ENCODE data around the gene MYO5A. TPM values are rescaled to one million over a fixed set of nuclear protein-coding genes. Genes with fewer than 3 reads are reported as not detected.

MYO5A gene
- total RNA-seq, 2 experiments from 2014 or later = 31.8 to 42.0 TPM

DNA sequence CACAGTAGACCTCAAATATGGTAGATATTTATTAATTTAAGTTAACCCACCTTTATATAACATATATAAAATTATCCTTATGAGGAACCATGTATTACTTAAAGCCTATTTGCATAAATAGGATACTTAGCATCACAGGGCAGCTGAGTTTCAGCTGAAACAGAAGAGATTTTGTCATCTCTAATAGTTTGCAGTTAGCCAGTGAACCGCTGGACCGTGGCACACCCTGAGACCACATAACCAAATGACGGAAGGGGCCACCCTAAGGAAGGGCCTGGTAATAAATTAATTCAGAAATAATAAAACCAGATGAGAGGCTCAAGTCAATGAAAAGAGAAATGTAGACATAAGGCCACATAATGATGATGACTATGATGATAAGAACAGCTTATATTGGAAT lies 107.7 kb downstream of the MYO5A start:
- Histone ChIP-seq H3K36me3 (ENCODE audit: insufficient read depth, low read length) (peaks cover 13% of the 10 kb centered on the region), H3K4me1 (ENCODE audit: insufficient read depth, low read length, poor library complexity, severe bottlenecking) (peaks cover 12% of the 10 kb centered on the region), H2AFZ (ENCODE audit: low read length) (no peak overlapping the region), H3K79me2 (ENCODE audit: insufficient read depth, low read depth, low read length) (no peaks in the 10 kb centered on the region), H3K9me3 (ENCODE audit: low read length) (no peaks in the 10 kb centered on the region), H3K4me3 (ENCODE audit: low read depth, low read length, poor library complexity, severe bottlenecking) (no peak overlapping the region), H3K4me2 (ENCODE audit: low read length) (peak overlapping the region; percentile 46), H3K27ac (ENCODE audit: low read depth, low read length, poor library complexity, severe bottlenecking) (no peak overlapping the region), H3K9me2 (ENCODE audit: insufficient read depth, low read length) (no peaks in the 10 kb centered on the region), H4K20me1 (ENCODE audit: insufficient read depth, low read length) (no peaks in the 10 kb centered on the region)
- DNase-seq (ENCODE audit: low spot score) = peak; percentile 34
- no peak for TF ChIP-seq EZH2phosphoT487 (IDR thresholded peaks at IDR 0.05; ENCODE audit: borderline replicate concordance, low read depth, low read length)
- TF ChIP-seq, protein P1, sequence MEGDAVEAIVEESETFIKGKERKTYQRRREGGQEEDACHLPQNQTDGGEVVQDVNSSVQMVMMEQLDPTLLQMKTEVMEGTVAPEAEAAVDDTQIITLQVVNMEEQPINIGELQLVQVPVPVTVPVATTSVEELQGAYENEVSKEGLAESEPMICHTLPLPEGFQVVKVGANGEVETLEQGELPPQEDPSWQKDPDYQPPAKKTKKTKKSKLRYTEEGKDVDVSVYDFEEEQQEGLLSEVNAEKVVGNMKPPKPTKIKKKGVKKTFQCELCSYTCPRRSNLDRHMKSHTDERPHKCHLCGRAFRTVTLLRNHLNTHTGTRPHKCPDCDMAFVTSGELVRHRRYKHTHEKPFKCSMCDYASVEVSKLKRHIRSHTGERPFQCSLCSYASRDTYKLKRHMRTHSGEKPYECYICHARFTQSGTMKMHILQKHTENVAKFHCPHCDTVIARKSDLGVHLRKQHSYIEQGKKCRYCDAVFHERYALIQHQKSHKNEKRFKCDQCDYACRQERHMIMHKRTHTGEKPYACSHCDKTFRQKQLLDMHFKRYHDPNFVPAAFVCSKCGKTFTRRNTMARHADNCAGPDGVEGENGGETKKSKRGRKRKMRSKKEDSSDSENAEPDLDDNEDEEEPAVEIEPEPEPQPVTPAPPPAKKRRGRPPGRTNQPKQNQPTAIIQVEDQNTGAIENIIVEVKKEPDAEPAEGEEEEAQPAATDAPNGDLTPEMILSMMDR (conservative IDR thresholded peaks at IDR 0.05; ENCODE audit: low read length) = no peak
- BruUV-seq (replicated peaks) = no TSS peak
- CTCF ChIA-PET (ENCODE audit: unreplicated experiment) = no interaction called here
- intact Hi-C loops (cut with micrococcal nuclease; ENCODE audit: unreplicated experiment) = no loop called here
- POLR2A ChIA-PET = interaction anchor here (0.6 to 1.9 kb wide), 4 partner anchors 19 to 137 kb away, joined by 3 to 10 read pairs (median 4); no protein-coding TSS in a partner anchor

DNA sequence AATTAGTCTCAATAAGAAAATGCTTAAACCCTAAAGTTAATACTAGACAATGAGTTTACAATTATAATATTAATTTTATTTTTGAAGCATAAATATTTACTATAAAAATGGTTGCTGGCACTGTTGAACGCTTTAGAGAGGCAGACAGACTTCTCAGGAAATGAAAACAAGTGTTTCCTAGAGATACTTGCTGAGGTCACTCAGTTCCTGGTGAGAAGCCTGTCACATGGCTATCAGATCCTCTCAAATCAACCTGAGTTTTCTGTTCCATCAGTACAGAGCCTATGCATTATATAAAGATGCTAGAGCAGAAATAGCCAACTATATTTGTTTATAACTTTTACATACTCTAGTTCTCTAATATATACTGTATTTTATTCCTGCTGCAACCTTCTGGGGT lies 109.2 kb downstream of the MYO5A start:
- Histone ChIP-seq H3K27ac (ENCODE audit: low read depth, low read length, poor library complexity, severe bottlenecking) (no peak overlapping the region), H3K9me2 (ENCODE audit: insufficient read depth, low read length) (no peaks in the 10 kb centered on the region), H3K4me2 (ENCODE audit: low read length) (no peak overlapping the region), H2AFZ (ENCODE audit: low read length) (no peak overlapping the region), H3K79me2 (ENCODE audit: insufficient read depth, low read depth, low read length) (no peaks in the 10 kb centered on the region), H3K9me3 (ENCODE audit: low read length) (no peaks in the 10 kb centered on the region), H3K4me3 (ENCODE audit: low read depth, low read length, poor library complexity, severe bottlenecking) (no peak overlapping the region), H4K20me1 (ENCODE audit: insufficient read depth, low read length) (no peaks in the 10 kb centered on the region), H3K4me1 (ENCODE audit: insufficient read depth, low read length, poor library complexity, severe bottlenecking) (peaks cover 12% of the 10 kb centered on the region), H3K36me3 (ENCODE audit: insufficient read depth, low read length) (peaks cover 18% of the 10 kb centered on the region)
- ChIA-PET POLR2A (interaction anchor here (0.7 kb wide), 1 partner anchor 160 kb away, joined by 4 read pairs; no protein-coding TSS in a partner anchor), CTCF (ENCODE audit: unreplicated experiment) (interaction anchor here (0.6 kb wide), 1 partner anchor 19 kb away, joined by 3 read pairs; no protein-coding TSS in a partner anchor)
- TF ChIP-seq, protein P1 (conservative IDR thresholded peaks at IDR 0.05; ENCODE audit: low read length) = no peak
- TF ChIP-seq EZH2phosphoT487 (IDR thresholded peaks at IDR 0.05; ENCODE audit: borderline replicate concordance, low read depth, low read length) = no peak
- no TSS peak for BruUV-seq (replicated peaks)
- intact Hi-C loops (cut with micrococcal nuclease; ENCODE audit: unreplicated experiment) = no loop called here
- DNase-seq (ENCODE audit: low spot score) = no peak

DNA sequence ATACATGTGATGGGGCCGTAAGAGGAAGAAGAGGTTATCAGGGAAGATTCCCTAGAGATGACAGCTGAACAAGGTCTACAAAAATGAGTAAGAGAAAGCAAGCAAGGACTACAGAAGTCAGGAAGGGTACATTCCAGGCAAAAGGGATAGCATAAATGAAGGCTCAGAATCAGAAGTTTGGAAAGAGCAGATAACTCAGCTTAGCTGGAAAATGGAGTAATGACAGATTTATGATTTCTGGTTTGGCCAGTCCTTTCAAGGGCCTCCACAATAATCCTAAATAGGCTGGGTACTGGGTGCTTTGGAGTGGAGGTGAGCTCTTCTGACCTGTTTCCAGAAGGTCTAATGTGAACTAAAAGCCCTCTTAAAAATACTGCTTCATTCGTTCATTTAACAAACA lies 110.7 kb downstream of the MYO5A start:
- no TSS peak for BruUV-seq (replicated peaks)
- Histone ChIP-seq H3K27ac (ENCODE audit: low read depth, low read length, poor library complexity, severe bottlenecking) (no peak overlapping the region), H3K4me1 (ENCODE audit: insufficient read depth, low read length, poor library complexity, severe bottlenecking) (peaks cover 12% of the 10 kb centered on the region), H3K79me2 (ENCODE audit: insufficient read depth, low read depth, low read length) (no peaks in the 10 kb centered on the region), H3K4me2 (ENCODE audit: low read length) (no peak overlapping the region), H3K9me2 (ENCODE audit: insufficient read depth, low read length) (no peaks in the 10 kb centered on the region), H3K9me3 (ENCODE audit: low read length) (no peaks in the 10 kb centered on the region), H3K4me3 (ENCODE audit: low read depth, low read length, poor library complexity, severe bottlenecking) (no peak overlapping the region), H2AFZ (ENCODE audit: low read length) (no peak overlapping the region), H4K20me1 (ENCODE audit: insufficient read depth, low read length) (no peaks in the 10 kb centered on the region), H3K36me3 (ENCODE audit: insufficient read depth, low read length) (peaks cover 18% of the 10 kb centered on the region)
- ChIA-PET POLR2A (interaction anchor here (1.4 kb wide), 1 partner anchor 16 kb away, joined by 7 read pairs; no protein-coding TSS in a partner anchor), CTCF (ENCODE audit: unreplicated experiment) (no interaction called here)
- intact Hi-C loops (cut with micrococcal nuclease; ENCODE audit: unreplicated experiment) = no loop called here
- DNase-seq (ENCODE audit: low spot score) = no peak
- no peak for TF ChIP-seq EZH2phosphoT487 (IDR thresholded peaks at IDR 0.05; ENCODE audit: borderline replicate concordance, low read depth, low read length)
- TF ChIP-seq, protein P1 (conservative IDR thresholded peaks at IDR 0.05; ENCODE audit: low read length) = no peak
